Osteocyte (in vitro differentiated cells): ENCODE data around the gene APP. TPM values are rescaled to one million over a fixed set of nuclear protein-coding genes. Genes with fewer than 3 reads are reported as not detected.

Experiments
- DNase-seq: peaks from one replicate; pipeline ENCODE4 v3.0.0; 2021; ENCODE audit warnings: mixed read lengths; ENCODE audit not compliant: unreplicated experiment; ENCODE audit errors: extremely low spot score
- H3K27ac Mint-ChIP-seq: one replicate; pipeline ENCODE4 v1.8.0; 2021; ENCODE audit warnings: mild to moderate bottlenecking, mixed read lengths; ENCODE audit not compliant: unreplicated experiment
- H3K27me3 Mint-ChIP-seq: one replicate; pipeline ENCODE4 v1.8.0; 2021; ENCODE audit warnings: mixed read lengths; ENCODE audit not compliant: unreplicated experiment
- H3K36me3 Mint-ChIP-seq: one replicate; pipeline ENCODE4 v1.8.0; 2021; ENCODE audit warnings: mixed read lengths; ENCODE audit not compliant: unreplicated experiment
- H3K4me1 Mint-ChIP-seq: one replicate; pipeline ENCODE4 v1.8.0; 2021; ENCODE audit warnings: mixed read lengths; ENCODE audit not compliant: unreplicated experiment
- H3K4me3 Mint-ChIP-seq: one replicate; pipeline ENCODE4 v1.8.0; 2021; ENCODE audit warnings: mild to moderate bottlenecking, moderate library complexity, mixed read lengths; ENCODE audit not compliant: unreplicated experiment
- H3K9me3 Mint-ChIP-seq: one replicate; pipeline ENCODE4 v1.8.0; 2021; ENCODE audit warnings: mixed read lengths; ENCODE audit not compliant: unreplicated experiment
- total RNA-seq: library from RNA; stranded (reverse); gene quantifications from 2 replicates; pipeline ENCODE4 v1.2.1, GENCODE V29; 2021
- TF ChIP-seq, protein P1 (sequence below): fragments of 200-600 bp; sonication (generic); IDR thresholded peaks from 2 replicates; pipeline ENCODE4 v1.5.0; 2021; ENCODE audit warnings: antibody characterized with exemption, mild to moderate bottlenecking, moderate library complexity

The APP gene
- total RNA-seq, 1 donor from 2014 or later = 698 TPM

DNA sequence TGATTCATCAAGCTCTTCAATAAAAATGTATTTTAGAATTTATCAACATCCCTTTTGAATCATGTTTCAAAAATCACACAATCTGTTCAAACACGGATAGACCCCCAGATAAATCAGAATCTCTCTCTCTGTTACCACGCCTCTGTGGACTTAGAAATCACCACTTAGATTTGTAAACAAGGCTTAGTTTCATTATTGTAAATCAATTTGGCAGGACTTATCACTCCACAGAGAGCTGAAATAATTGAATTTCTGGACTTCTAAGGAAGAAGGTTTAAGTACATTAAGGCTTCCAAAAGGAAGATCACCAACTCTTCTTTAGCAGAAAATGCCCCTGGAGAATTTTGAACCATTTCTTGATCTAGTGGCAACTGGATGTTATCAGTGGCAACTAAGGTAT, 100.4 kb downstream of the APP start:
- TF ChIP-seq, protein P1, sequence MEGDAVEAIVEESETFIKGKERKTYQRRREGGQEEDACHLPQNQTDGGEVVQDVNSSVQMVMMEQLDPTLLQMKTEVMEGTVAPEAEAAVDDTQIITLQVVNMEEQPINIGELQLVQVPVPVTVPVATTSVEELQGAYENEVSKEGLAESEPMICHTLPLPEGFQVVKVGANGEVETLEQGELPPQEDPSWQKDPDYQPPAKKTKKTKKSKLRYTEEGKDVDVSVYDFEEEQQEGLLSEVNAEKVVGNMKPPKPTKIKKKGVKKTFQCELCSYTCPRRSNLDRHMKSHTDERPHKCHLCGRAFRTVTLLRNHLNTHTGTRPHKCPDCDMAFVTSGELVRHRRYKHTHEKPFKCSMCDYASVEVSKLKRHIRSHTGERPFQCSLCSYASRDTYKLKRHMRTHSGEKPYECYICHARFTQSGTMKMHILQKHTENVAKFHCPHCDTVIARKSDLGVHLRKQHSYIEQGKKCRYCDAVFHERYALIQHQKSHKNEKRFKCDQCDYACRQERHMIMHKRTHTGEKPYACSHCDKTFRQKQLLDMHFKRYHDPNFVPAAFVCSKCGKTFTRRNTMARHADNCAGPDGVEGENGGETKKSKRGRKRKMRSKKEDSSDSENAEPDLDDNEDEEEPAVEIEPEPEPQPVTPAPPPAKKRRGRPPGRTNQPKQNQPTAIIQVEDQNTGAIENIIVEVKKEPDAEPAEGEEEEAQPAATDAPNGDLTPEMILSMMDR = no peak
- Mint-ChIP-seq H3K4me1 (peaks cover 56% of the 10 kb centered on the region), H3K4me3 (no peak overlapping the region), H3K9me3 (no peaks in the 10 kb centered on the region), H3K27ac (peak overlapping the region; percentile 82), H3K27me3 (no peaks in the 10 kb centered on the region), H3K36me3 (no peaks in the 10 kb centered on the region)
- no peak for DNase-seq

DNA sequence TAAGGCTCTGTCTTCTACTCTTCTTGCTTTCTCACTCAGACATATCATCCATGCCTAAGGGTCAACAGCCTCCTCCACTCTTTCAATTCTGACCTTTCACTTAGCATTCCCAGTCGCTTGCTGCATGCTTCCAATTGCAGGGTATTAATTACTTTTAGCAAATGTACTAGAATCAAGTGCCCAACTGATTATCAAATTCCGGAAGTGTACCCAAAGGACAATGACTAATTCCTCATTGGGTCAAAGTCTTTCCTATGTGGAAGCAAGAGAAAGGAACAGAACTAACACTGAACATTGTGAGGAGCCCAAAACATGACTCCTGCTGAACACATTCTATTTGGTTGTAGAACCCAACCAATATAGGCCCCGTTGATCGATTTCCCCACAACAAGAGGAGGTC, 101.8 kb downstream of the APP start:
- TF ChIP-seq, protein P1 = no peak
- Mint-ChIP-seq H3K4me3 (no peak overlapping the region), H3K4me1 (peaks cover 56% of the 10 kb centered on the region), H3K27me3 (no peaks in the 10 kb centered on the region), H3K27ac (no peak overlapping the region), H3K9me3 (no peaks in the 10 kb centered on the region), H3K36me3 (no peaks in the 10 kb centered on the region)
- DNase-seq = no peak

DNA sequence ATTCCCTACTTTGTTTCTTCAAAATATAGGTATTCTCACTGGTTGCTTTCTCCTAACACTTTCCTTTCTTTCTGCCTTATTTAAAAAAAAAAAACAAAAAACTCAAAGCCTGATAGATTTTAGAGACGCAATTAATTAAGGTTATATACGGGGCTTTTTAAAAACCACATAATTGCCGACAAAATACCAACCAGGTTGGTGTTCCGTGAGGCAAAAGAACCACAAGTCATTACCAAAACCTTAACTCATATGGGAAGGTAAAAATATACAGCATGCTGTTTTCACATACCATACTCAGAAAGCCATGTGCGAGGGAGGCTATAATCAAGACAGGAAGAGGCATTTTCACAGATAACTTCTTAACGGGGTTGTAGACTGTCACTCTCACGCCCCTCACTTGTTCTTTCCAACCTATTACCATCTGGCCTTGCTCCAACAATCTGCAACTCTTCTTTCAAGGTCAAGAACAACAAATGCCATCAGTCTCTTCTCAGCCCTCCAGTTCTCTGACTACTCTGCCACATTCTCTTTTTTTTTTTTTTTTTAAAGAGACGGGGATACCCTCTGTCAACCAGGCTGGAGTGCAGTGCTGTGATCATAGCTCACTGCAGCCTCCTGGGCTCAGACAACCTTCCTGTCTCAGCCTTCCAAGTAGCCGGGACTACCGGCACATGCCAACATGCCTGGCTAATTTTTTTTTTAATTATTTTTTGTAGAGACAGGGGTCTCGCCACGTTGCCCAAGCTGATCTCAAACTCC, 102.6 kb downstream of the APP start:
- H3K27ac Mint-ChIP-seq = peak overlapping the region; percentile 17
- no peak overlapping the region for H3K4me3 Mint-ChIP-seq
- no peaks in the 10 kb centered on the region for H3K36me3 Mint-ChIP-seq
- DNase-seq = no peak
- H3K9me3 Mint-ChIP-seq = no peaks in the 10 kb centered on the region
- peaks cover 52% of the 10 kb centered on the region for H3K4me1 Mint-ChIP-seq
- H3K27me3 Mint-ChIP-seq = no peaks in the 10 kb centered on the region
- TF ChIP-seq, protein P1 = no peak

DNA sequence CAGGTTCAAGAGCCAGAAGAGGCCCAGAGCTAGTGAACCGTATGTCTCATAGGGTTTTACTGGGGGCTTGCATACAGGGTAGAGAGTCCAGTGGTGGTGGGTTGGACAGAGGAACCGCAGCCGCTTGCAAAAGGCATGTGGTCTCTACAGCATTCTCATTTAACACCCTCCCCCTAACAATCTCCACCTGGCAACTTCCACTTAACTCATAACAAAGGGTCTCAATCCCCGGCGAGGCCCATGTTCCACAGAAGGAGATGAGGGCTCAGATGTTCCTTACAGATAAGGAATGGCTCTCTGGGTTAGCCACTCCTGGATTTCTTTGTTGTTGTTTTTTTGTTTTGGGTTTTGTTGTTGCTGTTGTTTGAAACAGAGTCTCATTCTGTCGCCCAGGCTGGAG, 106.1 kb downstream of the APP start:
- DNase-seq = no peak
- no peaks in the 10 kb centered on the region for H3K9me3 Mint-ChIP-seq
- TF ChIP-seq, protein P1 = no peak
- H3K36me3 Mint-ChIP-seq = no peaks in the 10 kb centered on the region
- H3K4me3 Mint-ChIP-seq = no peak overlapping the region
- no peaks in the 10 kb centered on the region for H3K27me3 Mint-ChIP-seq
- H3K27ac Mint-ChIP-seq = no peak overlapping the region
- peaks cover 25% of the 10 kb centered on the region for H3K4me1 Mint-ChIP-seq

DNA sequence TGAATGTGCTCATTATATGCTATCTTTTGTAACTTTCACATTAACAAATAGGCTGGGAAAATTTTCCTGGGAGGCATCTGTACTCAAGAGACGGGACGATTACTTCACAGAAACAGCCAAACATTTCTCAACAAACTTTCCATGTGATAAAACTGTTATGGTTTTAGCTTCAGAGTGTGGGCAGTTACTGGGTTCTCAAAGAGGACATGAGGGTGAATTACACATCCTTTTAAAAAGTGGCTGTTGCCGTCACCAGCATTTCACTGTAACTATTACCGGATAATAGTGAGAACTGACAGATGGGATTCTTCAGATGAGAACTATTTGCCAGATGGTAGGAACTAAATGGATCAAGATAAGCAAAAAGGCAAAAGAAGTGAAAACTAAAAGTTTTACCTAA, 109.1 kb downstream of the APP start:
- TF ChIP-seq, protein P1 = no peak
- no peaks in the 10 kb centered on the region for H3K27me3 Mint-ChIP-seq
- H3K9me3 Mint-ChIP-seq = no peaks in the 10 kb centered on the region
- no peak overlapping the region for H3K4me3 Mint-ChIP-seq
- H3K4me1 Mint-ChIP-seq = peaks cover 7% of the 10 kb centered on the region
- H3K36me3 Mint-ChIP-seq = no peaks in the 10 kb centered on the region
- H3K27ac Mint-ChIP-seq = no peak overlapping the region
- no peak for DNase-seq
